ENCODE measurements around the gene DZIP3.

The DZIP3 gene

GRCh38 chr3:108705045-108705444 lies 115.5 kb downstream of the DZIP3 start:
- no peak for DNase-seq (ENCODE audit: low spot score)

GRCh38 chr3:108713009-108713516 lies 123.5 kb downstream of the DZIP3 start:
- DNase-seq (ENCODE audit: low spot score), result no peak

GRCh38 chr3:108713816-108714215 lies 124.3 kb downstream of the DZIP3 start:
- no peak for DNase-seq (ENCODE audit: low spot score)

GRCh38 chr3:108718454-108718853 lies 128.9 kb downstream of the DZIP3 start:
- DNase-seq (ENCODE audit: low spot score), result no peak

GRCh38 chr3:108719178-108719806 lies 129.8 kb downstream of the DZIP3 start:
- DNase-seq (ENCODE audit: low spot score), result no peak

- DNase-seq (ENCODE audit: low spot score), result no peak
Observed at GRCh38 chr3:108722724-108723123, 133.2 kb downstream of the DZIP3 start.

- no peak for DNase-seq (ENCODE audit: low spot score)
Observed at GRCh38 chr3:108724101-108724500, 134.6 kb downstream of the DZIP3 start.

GRCh38 chr3:108728105-108728504 lies 138.6 kb downstream of the DZIP3 start:
- DNase-seq (ENCODE audit: low spot score), result no peak

- DNase-seq (ENCODE audit: low spot score), result no peak
Observed at GRCh38 chr3:108728934-108729333, 139.4 kb downstream of the DZIP3 start.

GRCh38 chr3:108736821-108737220 lies 147.3 kb downstream of the DZIP3 start:
- DNase-seq (ENCODE audit: low spot score), result no peak

GRCh38 chr3:108742929-108743328 lies 153.4 kb downstream of the DZIP3 start:
- DNase-seq (ENCODE audit: low spot score), result no peak

All from putamen (tissue), 1 donor.